KMS-11 (cell line): ENCODE results near the gene DPYSL3.

Source experiments
- H2AFZ ChIP-seq: fragments of 200-600 bp; sonication (generic); 2 replicates; pipeline ENCODE4 v1.6.1; 2016; ENCODE audit warnings: antibody characterized with exemption, mixed run types, low read depth
- H3K27ac ChIP-seq: fragments of 200-600 bp; sonication (generic); 2 replicates; pipeline ENCODE4 v1.6.1; 2016; ENCODE audit warnings: mild to moderate bottlenecking, mixed run types
- H3K27me3 ChIP-seq: fragments of 200-600 bp; sonication (generic); 2 replicates; pipeline ENCODE4 v1.6.1; 2017; ENCODE audit warnings: mild to moderate bottlenecking, low read depth, mixed run types, moderate library complexity; ENCODE audit not compliant: insufficient read depth
- H3K36me3 ChIP-seq: fragments of 200-600 bp; sonication (generic); 2 replicates; pipeline ENCODE4 v1.6.1; 2017; ENCODE audit warnings: mild to moderate bottlenecking, mixed run types; ENCODE audit not compliant: insufficient read depth
- H3K4me1 ChIP-seq: fragments of 200-600 bp; sonication (generic); 2 replicates; pipeline ENCODE4 v1.6.1; 2016; ENCODE audit warnings: mild to moderate bottlenecking, low read depth, mixed run types; ENCODE audit not compliant: poor library complexity, severe bottlenecking
- H3K4me2 ChIP-seq: fragments of 200-600 bp; sonication (generic); 2 replicates; pipeline ENCODE4 v1.7.0; 2016; ENCODE audit warnings: mild to moderate bottlenecking, mixed run types
- H3K4me3 ChIP-seq: fragments of 200-600 bp; sonication (generic); IDR thresholded peaks from 2 replicates; pipeline ENCODE4 v1.6.1; 2017; ENCODE audit warnings: low read depth, low read length, mixed read lengths; ENCODE audit not compliant: insufficient read depth
- H3K79me2 ChIP-seq: fragments of 200-600 bp; sonication (generic); 2 replicates; pipeline ENCODE4 v1.6.1; 2016; ENCODE audit warnings: low read depth, mixed run types; ENCODE audit not compliant: insufficient read depth
- H3K9ac ChIP-seq: fragments of 200-600 bp; sonication (generic); 2 replicates; pipeline ENCODE4 v1.6.1; 2016; ENCODE audit warnings: mild to moderate bottlenecking, mixed run types
- H4K20me1 ChIP-seq: fragments of 200-600 bp; sonication (generic); 2 replicates; pipeline ENCODE4 v1.6.1; 2016; ENCODE audit warnings: mild to moderate bottlenecking, mixed run types; ENCODE audit not compliant: insufficient read depth
- TF ChIP-seq, protein P1 (sequence below): fragments of 200-600 bp; sonication (generic); conservative IDR thresholded peaks from 2 replicates; pipeline ENCODE4 v1.6.1; 2017; ENCODE audit warnings: low read depth, mild to moderate bottlenecking, antibody characterized with exemption, low read length, moderate library complexity, mixed read lengths

The DPYSL3 gene

DNA sequence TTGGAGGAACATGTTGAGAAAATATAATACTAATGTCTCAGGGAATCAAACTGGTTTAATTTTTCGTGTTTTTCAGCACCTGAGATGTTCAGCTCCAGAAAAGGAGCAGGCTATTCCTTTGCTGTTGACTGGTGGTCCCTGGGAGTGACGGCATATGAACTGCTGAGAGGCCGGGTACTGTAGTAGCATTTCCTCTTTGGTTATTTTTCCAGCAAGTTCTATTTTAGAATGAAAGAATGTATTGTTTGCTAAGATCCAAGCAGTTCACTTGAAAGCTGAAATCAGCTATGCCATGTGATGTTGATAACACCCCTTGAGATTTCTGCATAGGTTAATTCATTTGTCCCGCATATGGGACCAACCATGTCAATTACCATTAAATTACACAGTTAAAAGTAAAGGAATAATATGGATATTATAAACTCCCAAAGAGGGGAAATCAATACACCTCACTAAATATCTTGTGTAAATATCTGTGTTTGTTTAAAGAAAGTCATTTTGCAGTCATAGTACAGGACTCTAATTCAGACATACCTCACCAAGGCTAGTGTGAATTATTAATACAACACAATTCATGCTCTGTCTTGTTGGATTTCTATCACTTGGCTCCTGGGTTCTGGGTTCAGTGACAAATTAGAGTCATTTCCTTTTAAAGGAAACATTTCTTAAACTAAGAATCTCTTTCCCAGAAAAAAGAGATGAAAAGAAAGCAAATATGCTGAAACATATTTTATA lies 148.3 kb downstream of the DPYSL3 start:
- no peaks in the 10 kb centered on the region for H4K20me1 ChIP-seq
- H3K36me3 ChIP-seq, result no peaks in the 10 kb centered on the region
- H3K4me3 ChIP-seq, result no peak overlapping the region

DNA sequence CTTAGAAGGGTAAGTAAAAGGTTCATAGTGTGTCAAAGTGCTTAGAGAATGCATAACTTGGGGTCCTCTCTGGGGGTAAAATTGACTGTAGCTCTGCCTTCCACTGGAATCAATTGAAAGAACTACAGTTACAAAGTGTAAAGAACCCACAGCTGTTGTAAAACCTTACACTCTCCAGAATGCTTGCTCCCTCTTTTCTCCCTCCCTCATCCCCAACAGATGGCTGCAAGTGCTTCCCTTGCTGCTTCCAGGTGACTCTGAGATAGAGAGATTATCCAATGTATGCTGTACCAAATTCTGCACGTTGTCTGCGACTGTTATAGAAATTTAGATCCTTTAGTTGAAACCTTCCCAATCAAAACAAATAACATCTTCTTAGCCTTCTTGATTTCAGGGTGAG lies 149.1 kb downstream of the DPYSL3 start:
- TF ChIP-seq, protein P1, sequence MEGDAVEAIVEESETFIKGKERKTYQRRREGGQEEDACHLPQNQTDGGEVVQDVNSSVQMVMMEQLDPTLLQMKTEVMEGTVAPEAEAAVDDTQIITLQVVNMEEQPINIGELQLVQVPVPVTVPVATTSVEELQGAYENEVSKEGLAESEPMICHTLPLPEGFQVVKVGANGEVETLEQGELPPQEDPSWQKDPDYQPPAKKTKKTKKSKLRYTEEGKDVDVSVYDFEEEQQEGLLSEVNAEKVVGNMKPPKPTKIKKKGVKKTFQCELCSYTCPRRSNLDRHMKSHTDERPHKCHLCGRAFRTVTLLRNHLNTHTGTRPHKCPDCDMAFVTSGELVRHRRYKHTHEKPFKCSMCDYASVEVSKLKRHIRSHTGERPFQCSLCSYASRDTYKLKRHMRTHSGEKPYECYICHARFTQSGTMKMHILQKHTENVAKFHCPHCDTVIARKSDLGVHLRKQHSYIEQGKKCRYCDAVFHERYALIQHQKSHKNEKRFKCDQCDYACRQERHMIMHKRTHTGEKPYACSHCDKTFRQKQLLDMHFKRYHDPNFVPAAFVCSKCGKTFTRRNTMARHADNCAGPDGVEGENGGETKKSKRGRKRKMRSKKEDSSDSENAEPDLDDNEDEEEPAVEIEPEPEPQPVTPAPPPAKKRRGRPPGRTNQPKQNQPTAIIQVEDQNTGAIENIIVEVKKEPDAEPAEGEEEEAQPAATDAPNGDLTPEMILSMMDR, result no peak
- Histone ChIP-seq H3K4me2 (no peak overlapping the region), H3K4me1 (no peaks in the 10 kb centered on the region)

More for the DNA sequence above, 148.3 kb downstream of the DPYSL3 start:
- Histone ChIP-seq H2AFZ (no peak overlapping the region), H3K4me1 (no peaks in the 10 kb centered on the region), H3K79me2 (no peaks in the 10 kb centered on the region), H3K4me2 (no peak overlapping the region), H3K9ac (no peak overlapping the region), H3K27me3 (no peaks in the 10 kb centered on the region), H3K27ac (no peak overlapping the region)
- TF ChIP-seq, protein P1, result no peak

DNA sequence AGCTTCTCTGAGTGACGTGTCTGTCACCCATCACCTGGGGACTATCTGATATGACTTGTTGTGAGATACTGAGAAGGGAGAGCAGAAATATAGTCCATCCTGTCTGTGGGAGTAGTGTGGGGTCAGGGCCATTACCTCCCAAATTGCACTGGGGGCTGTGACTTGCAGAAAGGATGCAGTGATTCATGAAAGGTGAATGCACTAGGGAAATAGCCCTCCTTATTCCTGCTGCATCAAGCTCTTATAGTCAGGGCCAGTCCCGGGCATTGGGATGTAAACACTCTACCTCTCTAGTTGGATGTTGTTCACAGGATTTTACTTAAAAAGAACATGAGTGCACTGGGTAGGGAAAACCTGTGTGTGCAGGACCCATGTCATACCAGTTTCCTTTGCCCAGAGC lies 150.3 kb downstream of the DPYSL3 start:
- Histone ChIP-seq H3K27ac (no peak overlapping the region), H3K27me3 (no peaks in the 10 kb centered on the region), H3K4me2 (no peak overlapping the region), H3K4me1 (no peaks in the 10 kb centered on the region), H3K36me3 (no peaks in the 10 kb centered on the region), H4K20me1 (no peaks in the 10 kb centered on the region), H3K4me3 (no peak overlapping the region), H3K79me2 (no peaks in the 10 kb centered on the region), H3K9ac (no peak overlapping the region), H2AFZ (no peak overlapping the region)
- TF ChIP-seq, protein P1, result no peak

More for the DNA sequence above, 149.1 kb downstream of the DPYSL3 start:
- H3K36me3 ChIP-seq, result no peaks in the 10 kb centered on the region
- no peak overlapping the region for H2AFZ ChIP-seq
- H3K4me3 ChIP-seq, result no peak overlapping the region
- H3K27ac ChIP-seq, result no peak overlapping the region
- H3K79me2 ChIP-seq, result no peaks in the 10 kb centered on the region
- no peaks in the 10 kb centered on the region for H4K20me1 ChIP-seq
- no peak overlapping the region for H3K9ac ChIP-seq
- no peaks in the 10 kb centered on the region for H3K27me3 ChIP-seq

DNA sequence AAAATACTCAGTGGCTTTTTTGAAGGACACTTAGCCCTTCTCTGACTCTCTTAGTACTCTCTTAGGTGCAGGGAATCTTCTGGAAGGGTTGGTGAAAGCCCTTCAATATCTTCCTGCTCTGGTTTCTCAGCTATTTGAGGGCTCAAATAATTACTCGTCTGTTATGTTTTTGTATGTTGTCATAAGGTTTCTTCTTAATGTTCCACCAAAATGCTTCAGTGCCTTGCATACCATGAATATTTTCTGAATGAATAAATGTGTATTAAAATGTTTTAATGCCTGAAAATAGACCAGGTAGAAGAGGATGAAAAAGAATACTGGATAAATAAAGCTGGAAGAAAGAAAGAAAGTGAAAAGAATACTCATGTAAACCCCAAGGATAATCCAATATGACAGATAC lies 150.8 kb downstream of the DPYSL3 start:
- Histone ChIP-seq H3K79me2 (no peaks in the 10 kb centered on the region), H3K4me3 (no peak overlapping the region), H3K36me3 (no peaks in the 10 kb centered on the region), H2AFZ (no peak overlapping the region), H3K27me3 (no peaks in the 10 kb centered on the region), H3K27ac (no peak overlapping the region), H3K4me1 (no peaks in the 10 kb centered on the region), H4K20me1 (no peaks in the 10 kb centered on the region), H3K4me2 (no peak overlapping the region), H3K9ac (no peak overlapping the region)
- TF ChIP-seq, protein P1, result no peak
